Fibroblast of upper back skin (primary cell): ENCODE data around the gene DDAH1.

Experiments used
- DNase-seq: peaks from one replicate; pipeline ENCODE4 v3.0.0-alpha.2; 2013

DDAH1 gene

DNA sequence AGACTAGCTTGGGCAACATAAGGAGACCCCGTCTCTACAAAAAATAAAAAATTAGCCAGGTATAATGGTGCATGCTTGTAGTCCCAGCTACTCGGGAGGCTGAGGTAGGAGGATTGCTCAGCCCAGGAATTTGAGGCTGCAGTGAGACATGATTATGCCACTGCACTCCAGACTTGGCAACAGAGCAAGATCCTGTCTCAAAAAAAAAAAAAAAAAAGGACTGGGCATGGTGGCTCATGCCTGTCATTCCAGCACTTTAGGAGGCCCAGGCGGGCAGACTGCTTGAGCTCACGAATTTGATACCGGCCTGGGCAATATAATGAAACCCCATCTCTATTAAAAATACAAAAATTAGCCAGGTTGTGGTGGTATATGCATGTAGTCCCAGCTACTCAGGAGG is 141.2 kb downstream of the DDAH1 start:
- no peak for DNase-seq

DNA sequence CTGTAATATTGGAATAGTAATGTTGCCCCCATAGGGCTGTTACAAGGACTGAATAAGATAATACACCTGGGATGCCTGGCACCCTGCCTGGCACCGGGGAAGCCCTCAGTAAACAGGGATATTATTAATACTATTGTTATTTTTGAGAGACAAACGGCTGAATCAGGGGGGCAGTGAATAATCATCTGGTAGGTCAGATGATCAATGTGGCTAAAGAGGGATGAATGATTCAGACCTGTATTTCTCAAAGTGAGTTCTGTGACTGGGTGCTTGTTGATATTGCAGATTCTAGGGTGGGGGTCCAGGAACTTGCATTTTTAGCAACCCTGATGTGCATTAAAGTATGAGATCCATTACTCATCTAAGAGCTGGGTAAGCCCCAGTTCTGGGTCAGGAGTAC is 142.3 kb downstream of the DDAH1 start:
- no peak for DNase-seq

DNA sequence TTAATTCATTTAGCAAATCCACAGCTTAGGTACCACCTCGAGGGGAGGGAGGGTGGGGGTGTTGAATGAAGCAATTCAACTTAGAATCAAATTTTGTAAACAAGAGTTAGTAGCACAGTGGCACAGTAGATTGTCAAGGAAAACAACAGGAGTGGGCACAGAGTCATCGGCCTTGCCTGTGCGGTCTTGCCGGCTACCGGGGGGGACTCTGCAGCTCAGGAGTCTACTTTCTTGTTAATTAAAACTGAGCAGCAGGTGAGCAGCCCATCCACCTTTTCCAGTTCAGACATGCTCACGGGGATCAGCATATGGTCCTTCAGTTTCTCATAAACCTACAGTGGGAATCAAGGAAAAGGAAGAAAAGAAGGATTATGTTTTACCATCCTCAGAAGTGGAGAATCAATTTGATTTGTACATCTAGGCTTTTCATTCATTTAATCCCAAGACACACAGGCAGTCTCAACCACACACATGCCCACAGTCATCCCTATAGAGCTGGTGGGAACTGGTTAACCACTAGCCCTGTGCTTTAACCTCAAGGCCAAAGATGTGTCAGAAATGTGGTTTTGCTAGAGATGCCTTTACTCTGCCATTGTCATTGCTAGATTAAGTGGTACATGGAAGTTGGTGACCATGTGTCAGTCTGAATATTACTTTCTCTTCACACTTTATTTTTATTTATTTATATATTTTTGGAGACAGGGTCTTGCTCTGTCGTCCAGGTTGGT is 143.6 kb downstream of the DDAH1 start:
- DNase-seq, result peak; percentile 76

GRCh38 chr1:85320371-85321131 is 144.4 kb downstream of the DDAH1 start:
- peak; percentile 78 for DNase-seq

DNA sequence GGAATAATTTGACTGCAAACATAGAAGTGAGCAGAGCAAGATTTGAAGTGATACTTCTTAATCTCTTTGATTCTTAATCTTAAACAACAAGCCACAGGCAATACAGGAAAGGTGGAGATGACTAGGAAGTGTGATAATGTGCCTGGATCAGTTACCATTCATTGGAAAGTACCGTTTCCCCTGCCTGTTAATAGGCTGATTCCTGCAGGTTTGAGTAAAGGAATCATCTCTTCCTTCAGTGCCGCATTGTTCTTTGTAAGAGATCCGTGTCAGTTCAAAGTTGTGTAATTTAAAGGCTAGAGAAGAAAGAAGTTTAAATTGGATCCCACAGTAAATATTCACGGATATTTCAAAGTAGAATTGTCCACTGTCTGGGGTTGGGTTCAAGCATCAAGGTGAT is 145.0 kb downstream of the DDAH1 start:
- DNase-seq, result no peak

DNA sequence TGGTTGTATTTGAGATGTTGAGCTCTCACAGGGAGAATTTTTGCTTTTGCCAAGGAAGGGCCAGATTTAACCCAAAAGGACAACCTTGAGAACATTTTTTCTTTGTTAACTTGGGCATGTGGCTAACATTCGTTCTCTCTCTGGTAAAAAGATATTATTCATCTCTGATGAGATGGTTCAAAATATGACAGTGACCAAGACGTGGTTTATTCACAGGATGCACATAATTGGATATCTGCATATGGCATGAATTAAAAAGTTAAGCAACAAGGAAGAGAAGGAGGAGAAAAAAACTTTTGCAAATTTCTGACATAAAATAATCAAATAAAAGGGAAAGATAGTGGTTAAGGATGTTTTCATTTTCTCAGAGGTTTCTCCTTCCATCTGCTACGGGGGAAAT is 145.5 kb downstream of the DDAH1 start:
- DNase-seq, result peak; percentile 59

DNA sequence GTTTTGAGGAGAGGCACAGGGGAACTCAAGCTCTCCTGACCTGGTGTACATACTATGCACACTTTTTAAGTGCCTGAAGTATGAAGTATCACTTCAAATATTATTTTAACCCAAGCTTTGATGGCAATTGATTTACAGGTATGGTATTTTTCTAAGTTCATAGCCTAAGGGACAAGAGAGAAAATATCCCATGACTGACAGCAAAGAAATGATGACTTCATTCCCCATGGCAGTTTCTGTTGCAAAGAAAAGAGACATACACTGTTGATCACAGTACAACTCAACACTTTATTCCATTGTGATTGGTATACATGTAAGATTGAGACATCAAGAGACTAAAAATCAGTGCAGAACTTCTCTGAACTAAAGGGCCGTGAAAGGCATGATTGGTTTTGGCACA is 146.7 kb downstream of the DDAH1 start:
- no peak for DNase-seq

DNA sequence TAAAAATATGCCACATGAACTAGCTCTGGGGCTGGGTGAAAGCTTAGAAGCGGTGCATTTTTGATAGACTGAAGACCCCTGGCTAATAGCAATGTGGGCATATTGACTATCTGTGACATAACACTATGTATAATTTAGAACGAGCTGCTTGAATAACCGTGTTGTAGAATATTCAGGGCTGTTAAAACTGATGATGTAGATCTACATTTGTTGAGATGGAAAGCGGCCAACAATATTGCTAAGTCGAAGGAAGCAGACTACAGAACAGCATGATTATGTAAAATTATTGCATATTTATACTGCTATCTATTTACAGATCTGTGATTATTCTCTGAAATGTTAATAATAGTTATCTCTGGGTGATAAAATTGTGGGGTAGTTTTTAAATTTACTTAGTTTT is 147.4 kb downstream of the DDAH1 start:
- DNase-seq, result no peak

GRCh38 chr1:85316321-85316720 is 148.6 kb downstream of the DDAH1 start:
- DNase-seq, result no peak

DNA sequence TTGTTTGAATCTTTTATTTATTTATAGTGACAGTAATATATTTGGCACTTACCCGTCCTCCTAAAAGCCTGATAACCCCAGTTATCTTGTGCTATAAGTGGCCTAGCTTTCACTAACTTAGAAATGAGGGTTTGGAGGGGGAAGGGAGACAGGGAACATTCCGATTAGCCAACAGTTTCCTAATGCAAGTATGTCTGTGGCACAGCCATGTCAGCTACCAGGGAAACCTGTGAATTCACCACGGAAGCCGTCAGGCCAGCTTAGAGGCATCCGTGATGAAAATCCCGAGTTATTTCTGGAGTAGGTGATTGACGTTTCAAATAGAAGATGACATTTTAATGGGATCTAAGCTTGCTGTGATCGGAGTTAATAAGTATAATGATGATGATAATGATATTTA is 149.2 kb downstream of the DDAH1 start:
- DNase-seq, result peak; percentile 37

- DNase-seq, result peak; percentile 60
Measured at GRCh38 chr1:85314726-85315125, 150.2 kb downstream of the DDAH1 start.

DNA sequence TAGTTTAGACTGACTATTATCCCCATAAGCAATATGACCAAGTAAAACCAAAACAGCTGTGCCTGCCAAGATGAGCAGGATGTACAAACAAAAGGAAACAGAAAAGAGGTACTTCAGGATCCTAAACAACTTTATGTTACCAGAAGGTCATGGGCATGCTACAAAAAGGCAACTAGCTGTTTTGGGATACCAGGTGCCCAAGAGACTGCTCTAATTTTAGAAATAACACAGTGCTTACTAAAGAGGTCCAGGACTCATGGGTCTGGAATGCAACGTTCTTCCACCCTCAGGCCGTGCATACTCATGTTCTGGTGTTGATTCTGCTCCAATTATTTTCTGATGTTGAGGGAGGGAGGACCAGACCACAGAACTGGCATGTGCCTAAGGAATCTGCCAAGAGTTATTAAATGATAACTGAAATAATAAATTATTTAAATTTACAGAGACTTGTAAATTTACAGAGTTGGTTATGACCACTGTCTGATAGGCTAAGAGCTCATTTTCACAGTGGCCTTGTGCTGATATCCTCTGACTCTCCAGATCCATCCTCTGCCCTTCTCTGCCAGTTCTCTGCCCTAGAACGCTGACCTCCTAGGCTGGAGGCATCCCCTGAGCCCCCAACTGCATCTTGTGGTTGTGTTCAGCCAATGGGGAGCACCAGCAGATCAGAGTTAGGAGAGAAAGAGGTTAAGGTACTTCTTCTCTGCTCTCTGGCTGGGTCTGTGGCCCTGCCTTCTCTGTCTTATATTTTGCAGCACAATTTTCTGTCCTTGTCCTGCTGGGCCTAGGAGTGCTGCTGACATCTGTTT is 150.9 kb downstream of the DDAH1 start:
- DNase-seq, result peak; percentile 95

DNA sequence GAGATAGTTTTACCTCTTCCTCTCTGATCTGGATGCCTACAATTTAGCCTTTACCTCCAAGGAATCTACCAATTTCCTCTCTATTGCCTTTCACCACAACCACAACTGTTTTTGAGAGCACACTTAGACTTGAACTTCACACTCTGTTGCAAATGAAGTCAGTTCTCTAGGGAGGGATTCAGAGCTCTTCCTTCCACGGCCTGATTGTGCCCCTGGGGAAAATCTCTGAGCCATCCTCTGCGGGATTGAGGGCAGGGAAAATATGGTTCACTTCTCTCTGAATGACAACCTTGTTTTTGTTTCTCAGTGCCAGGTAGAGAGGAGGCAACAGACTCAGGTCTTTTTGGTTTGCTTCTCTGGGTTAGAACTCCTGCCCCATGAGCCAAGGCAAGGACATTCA is 153.1 kb downstream of the DDAH1 start:
- DNase-seq, result no peak

DNA sequence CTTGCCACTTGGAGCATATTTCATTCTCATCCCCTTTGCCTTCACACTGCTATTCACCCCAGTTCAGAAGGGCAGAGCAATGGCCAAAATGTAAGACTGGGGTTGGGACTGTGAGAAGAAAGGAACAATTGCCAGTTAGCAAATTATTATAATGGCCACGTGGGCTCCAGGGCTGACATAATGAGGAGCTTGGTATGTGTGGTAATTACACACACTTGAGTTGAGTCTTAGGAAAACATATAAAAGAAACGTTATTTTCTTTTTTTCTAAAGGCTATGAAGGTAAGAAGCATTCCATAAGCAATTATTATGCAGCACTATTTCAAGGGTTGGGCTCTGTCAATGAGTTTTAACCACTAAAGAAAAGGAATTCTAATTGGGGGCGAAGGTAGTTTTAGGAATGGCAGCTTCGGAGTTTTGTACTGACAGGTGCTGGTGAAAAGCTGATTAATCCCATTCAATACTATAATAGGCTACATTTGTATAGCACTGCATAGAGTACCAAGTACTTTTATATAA is 156.1 kb downstream of the DDAH1 start:
- DNase-seq, result no peak

DNA sequence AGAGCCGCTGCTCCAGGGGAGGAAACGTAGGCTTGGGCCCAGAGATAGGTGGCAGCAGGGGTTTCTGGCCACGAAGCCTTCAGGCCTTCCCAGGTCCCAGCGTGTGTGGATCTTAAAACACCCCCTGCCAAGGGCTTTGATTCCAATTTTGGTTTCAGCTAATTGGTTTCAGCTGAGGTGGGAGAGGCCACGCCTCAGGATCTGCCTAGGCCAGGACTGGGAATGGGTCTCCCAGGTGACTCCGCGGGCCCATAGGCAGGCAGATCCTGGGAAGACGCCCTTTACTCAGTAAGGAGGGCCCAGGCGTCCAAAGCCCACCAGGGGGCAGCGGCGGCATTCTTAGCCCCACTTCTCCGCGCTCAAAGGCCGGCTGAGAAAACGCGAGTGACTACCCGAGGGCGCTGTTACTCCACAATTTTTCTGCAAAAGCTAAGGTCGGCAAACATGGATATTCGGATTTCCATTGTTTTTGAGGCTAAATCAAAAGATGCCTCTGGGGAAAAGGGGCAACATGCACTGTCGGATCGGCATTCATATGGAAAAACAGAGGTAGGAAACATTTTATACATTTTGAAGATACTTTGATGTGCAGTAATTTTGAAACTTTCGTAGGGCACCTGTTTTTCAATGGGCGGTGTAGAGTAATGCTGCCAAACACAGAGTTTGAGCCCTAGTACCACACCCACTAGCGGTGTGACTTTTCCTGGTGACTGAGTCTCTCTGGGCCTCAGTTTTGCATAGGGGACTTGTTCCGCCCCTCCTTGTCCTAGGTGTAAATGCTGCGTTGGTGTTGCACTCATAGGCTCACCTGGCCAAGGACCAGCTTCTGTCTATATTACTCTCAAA is 156.7 kb downstream of the DDAH1 start:
- peak; percentile 87 for DNase-seq

DNA sequence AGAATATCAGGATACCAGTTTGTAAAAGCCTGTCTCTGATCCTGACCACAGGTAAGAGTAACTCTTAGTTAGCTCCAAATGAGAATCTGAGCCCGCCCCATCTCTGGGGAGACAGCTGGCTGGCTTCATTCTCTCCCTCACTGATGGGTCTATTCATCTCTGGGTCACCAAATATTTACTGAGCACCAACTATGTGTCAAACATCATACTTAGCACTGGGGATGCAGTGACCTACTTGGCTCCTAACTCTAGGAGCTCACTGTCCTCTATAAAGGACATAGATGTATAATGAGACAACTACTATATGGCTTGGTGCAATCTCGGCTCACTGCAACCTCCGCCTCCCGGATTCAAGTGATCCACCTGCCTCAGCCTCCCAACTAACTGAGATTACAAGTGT is 158.7 kb downstream of the DDAH1 start:
- no peak for DNase-seq

- no peak for DNase-seq
Measured at GRCh38 chr1:85303440-85304162, 161.4 kb downstream of the DDAH1 start.

GRCh38 chr1:85300140-85300539 is 164.8 kb downstream of the DDAH1 start:
- no peak for DNase-seq

DNA sequence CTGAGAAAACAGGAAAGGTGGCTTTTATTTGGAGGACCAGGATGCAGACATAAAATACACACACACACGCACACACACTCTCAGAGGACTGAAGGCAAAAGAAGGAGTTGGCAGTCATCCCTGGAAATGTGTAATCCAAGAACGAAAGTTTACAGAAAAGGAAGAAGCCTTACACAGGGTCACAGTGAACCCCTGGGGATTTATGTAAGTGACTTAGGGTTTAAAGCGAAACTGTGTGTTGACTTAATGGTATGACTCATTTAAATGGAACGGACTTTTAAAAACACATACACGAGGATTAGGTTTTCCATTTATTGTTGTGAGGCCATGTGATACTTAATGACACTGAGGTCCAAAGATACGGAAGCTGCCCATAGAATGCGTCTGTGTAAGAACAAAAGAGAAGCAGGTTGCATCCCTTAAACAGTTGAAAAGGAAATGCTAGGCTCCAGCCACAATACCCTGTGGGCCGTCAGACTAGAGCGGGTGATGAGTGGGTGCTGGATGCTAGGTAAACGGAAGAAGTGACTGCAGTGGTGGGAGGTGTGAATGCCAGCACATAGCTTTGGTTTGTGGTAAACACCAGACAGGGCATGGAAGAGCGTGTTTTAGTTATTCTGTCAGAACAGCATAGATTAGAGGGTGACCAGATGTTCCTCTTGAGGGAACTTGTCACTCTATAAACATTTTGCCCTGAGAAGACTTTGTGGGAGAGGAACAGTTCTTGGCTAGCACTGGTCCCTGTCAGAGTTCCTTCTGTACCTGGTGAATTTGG is 166.9 kb downstream of the DDAH1 start:
- DNase-seq, result peak; percentile 97

GRCh38 chr1:85297538-85297854 is 167.5 kb downstream of the DDAH1 start:
- DNase-seq, result no peak

DNA sequence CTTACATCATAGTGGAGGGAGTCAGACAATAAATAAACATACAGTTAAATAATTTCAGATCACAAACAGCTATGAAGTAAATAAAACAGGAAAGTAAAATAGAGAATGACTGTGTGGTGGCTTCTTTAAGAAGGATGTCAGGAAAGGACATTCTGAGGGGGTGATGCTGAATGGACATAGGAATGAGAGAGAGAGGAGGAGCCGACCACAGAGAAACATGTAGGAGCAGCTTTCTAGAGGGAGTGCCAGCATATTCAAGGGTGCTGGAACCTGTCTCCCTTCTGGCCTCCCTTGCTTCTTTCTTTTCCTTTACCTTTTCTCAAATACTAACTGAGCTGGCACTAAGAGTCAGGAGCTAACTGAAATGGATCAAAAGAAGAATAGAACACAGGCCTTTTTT is 168.0 kb downstream of the DDAH1 start:
- no peak for DNase-seq
